ELR (cell line): ENCODE data around the gene PSD2.

Experiments
- DNase-seq: peaks from one replicate; pipeline ENCODE4 v3.0.0-alpha.2; 2015; ENCODE audit warnings: low read depth

The PSD2 gene

GRCh38 chr5:139795074-139796001 is at the start of gene PSD2:
TSS of gene PSD2 (plus strand) at chr5:139795808. CDS start at chr5:139809441, 13,633 bp downstream.
- peak; percentile 15 for DNase-seq

- DNase-seq = peak; percentile 35
These were observed 48.7 kb upstream of the PSD2 start for GRCh38 chr5:139746691-139747582.

DNA sequence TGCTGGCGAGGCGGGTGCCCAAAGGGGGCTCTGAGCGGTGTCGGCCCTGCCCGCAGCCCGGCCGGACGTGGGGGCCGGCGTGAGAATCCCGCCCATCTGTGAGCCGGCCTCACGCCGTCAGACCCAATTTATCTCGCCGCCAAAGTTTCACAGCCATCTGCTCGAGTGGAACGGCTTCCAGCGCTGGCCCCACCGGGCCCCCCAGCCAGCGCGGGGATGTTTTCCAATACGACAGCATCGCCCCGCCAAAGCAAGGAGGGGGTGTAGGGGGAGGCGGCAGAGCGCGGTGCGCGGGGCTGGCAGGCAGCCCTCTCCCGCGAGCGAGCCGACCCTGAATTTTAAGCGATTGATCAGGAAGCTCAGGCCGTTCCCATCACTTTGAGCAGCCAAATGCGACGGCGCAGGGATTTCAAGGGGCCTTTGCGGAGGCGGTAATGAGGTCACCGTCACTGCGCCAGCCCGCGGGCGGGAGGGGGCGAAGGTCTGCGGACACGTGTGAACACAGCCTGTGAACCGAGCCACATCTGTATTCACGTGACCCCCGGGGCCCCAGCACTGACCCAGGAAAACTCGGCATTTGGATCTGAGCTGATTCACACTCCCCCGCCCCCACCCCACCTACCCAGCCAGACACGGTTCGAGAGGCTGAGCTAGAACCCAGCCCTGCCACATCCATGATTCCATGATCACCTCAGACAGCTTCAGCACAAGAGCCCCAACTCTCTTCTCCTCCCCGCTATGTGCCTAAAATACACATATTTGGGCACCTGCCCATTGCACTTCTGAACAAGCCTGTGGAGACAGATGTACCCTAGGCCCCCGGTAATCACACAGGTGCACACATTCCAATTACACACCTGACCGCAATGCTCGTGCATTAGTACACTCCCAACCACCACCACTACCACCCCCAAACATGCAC is 47.8 kb upstream of the PSD2 start:
- peak; percentile 58 for DNase-seq

DNA sequence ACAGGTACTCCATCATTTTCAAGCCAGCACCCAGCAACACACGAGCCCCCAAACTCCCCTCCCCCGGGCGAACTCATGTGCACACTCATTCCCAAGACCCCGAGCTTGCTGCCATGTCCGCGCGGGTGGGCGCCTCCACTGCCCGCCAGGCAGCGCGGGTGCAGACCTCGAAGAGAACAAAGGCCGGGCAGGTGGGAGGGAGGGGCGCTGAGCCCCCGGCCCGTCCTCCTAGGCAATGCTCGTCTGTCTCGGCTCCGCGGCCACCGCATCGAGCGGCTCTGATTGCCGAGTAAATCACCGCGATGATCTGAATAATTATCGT is 47.1 kb upstream of the PSD2 start:
- no peak for DNase-seq

GRCh38 chr5:139749242-139749641 is 46.4 kb upstream of the PSD2 start:
- DNase-seq = no peak

GRCh38 chr5:139751236-139751635 is 44.4 kb upstream of the PSD2 start:
- no peak for DNase-seq

GRCh38 chr5:139752506-139753473 is 42.8 kb upstream of the PSD2 start:
- DNase-seq = peak; percentile 56

- DNase-seq = no peak
These were observed 39.5 kb upstream of the PSD2 start for GRCh38 chr5:139755892-139756671.

DNA sequence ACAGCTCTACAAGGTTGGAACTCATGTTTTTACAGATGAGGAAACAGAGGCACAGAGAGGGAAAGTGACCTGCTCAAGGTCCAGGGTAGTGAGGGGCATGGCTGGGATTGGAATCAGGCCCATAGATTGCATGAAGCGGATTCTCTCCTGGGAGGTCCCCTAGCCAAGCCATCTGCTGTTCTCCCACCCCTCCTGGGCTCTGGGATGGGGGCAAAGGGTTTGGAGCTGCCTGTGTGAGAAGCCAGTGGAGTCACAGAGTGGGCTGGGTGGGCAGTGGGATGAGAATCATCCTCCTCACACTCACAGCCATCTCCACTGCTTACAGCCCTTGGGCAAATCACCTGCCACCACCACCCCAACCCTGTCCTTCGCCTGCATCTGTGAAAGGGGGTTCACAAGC is 38.6 kb upstream of the PSD2 start:
- no peak for DNase-seq

- no peak for DNase-seq
These were observed 37.7 kb upstream of the PSD2 start for GRCh38 chr5:139757727-139758509.

- DNase-seq = no peak
These were observed 37.0 kb upstream of the PSD2 start for GRCh38 chr5:139758510-139759075.

DNA sequence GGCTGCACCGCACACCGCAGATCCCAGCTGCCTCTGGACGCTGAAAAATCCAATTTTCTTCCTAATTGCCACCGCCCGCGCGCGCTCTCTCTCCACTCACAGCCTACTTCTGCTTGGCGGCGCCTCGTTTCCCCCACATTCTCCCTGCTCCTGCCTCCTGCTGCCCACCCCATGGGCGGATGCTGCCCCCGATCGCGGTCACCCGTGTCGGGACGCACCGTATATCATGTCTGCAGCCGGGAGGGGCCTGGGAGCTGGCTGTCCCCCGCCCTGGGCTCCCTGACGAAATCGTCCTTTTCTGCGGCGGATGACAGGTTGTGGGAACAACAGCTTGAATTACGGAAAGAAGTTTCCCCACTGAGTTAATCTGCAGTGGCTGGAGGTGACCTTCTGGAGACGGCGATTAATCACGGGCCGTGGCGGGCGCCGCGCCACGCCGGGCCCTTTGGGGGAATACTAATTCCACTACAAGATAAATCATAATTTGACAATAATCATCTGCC is 36.3 kb upstream of the PSD2 start:
- no peak for DNase-seq

DNA sequence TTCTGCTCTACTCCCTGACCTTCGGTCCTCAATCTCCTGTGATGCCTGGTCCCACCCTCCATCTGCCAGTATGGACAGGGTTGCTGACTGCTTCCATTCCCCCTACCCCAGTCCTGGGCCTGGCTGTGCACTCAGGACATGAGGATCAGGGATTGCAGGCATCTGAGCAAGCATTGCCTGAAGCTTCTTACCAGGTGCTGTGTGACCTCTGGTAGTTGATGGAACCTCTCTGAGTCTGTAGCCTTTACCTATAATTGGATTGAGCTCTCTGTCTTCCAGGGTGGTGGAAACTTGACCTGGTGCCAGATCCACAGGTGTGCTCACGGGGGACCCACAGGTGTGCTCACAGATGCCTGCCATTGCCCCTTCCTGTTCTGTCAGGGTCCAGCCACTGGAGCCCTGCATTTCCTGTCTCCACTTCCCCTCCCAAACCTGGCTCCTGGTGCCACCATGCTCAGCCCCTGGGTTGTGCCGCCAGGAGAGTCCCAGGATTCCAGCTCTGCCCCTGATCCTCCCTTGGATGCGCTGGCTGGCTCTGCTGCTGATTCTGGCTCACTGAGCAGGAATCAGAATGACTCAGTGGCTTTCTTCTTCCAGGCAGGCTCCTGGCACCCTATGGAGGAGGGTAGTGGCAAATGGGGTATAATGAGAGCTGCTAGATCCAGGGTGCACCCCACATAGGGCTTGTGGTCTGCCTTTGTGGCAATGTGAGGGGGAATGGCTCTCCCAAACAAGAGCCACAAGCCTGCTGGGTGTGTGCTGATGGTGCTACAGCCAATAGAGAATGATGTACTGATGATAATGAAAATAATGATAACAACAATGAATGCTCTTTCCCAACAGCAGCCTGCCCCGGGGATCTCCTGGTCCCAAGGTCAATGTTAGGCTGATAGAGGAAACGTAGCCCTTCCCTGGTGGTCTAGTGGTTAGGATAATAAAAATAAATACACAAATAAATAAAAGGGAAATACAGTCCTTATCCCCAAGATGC is 35.2 kb upstream of the PSD2 start:
- peak; percentile 63 for DNase-seq

DNA sequence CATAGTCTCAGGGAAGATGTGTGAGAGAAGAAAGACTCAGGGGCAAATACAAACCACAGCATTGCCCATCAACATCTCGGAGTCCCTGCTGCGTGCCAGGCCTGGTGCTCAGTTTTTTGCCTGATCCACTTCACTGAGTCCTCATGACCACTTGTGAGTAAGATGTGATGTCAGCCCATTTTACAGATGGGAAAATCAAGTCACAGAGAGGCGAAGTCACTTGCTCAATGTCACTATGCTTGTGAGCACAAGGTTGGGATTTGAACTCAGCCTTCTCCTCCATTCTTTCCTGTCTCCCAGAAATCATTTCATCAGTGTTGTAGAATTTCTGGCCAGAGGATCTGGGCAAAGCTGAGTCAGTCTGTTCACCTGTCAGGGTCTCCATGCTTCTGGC is 34.6 kb upstream of the PSD2 start:
- DNase-seq = no peak

DNA sequence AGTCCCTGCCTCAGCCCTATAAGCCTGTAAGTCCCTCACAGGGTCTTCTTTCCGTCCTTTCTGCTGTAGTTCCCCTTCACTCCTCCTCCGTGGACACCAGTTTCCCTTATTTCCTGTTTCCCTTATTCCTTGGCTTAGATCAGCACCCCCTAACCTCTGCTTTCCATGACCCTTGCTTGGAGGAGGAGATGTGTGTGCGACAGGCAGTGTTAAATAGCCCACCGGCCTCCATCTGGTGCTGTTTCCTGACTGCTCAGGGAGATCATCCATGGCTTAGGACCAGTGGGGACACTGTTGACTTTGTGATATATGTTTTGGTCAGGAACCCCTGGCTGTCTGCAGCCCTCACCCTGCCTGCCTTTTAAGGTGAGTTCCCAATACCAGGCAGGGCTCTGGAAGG is 34.1 kb upstream of the PSD2 start:
- no peak for DNase-seq

GRCh38 chr5:139762615-139763170 is 32.9 kb upstream of the PSD2 start:
- no peak for DNase-seq
